Measurements from ENCODE around the gene DGKH. TPM values are rescaled to one million over a fixed set of nuclear protein-coding genes. Genes with fewer than 3 reads are reported as not detected.

DGKH gene
- polyA plus RNA-seq, 2 donors: 1.9 to 2.7 TPM

- peaks cover 0 to 4% of the 10 kb centered on the region in 2 donors for H3K36me3 ChIP-seq (ENCODE audit: control insufficient read depth in 2 of 2, insufficient read depth in 2 of 2, low read length in 1 of 2)
- H3K27me3 ChIP-seq (ENCODE audit: control insufficient read depth in 1 of 2, insufficient read depth in 2 of 2, low read length in 2 of 2): no peaks in the 10 kb centered on the region
- H3K27ac ChIP-seq (ENCODE audit: low read depth in 2 of 2, low read length in 1 of 2): no peak overlapping the region
- H3K9me3 ChIP-seq (ENCODE audit: control insufficient read depth in 2 of 2, insufficient read depth in 1 of 2, low read depth in 1 of 2, low read length in 1 of 2): no peaks in the 10 kb centered on the region
- no peaks in the 10 kb centered on the region for H3K4me1 ChIP-seq (ENCODE audit: control insufficient read depth in 2 of 2, insufficient read depth in 2 of 2, low read length in 1 of 2)
- 88 to 90% methylated on average over 4 of the region's 4 CpGs for WGBS, 2 donors
- no peak overlapping the region for H3K4me3 ChIP-seq (ENCODE audit: low read depth in 1 of 2, low read length in 2 of 2)
Observed at GRCh38 chr13:42168496-42168895, 120.0 kb downstream of the DGKH start.

- H3K4me3 ChIP-seq (ENCODE audit: low read depth in 1 of 2, low read length in 2 of 2): no peak overlapping the region
- 87 to 88% methylated on average over 5 of the region's 5 CpGs for WGBS, 2 donors
- H3K27me3 ChIP-seq (ENCODE audit: control insufficient read depth in 1 of 2, insufficient read depth in 2 of 2, low read length in 2 of 2): no peaks in the 10 kb centered on the region
- H3K4me1 ChIP-seq (ENCODE audit: control insufficient read depth in 2 of 2, insufficient read depth in 2 of 2, low read length in 1 of 2): no peaks in the 10 kb centered on the region
- peaks cover 0 to 4% of the 10 kb centered on the region in 2 donors for H3K36me3 ChIP-seq (ENCODE audit: control insufficient read depth in 2 of 2, insufficient read depth in 2 of 2, low read length in 1 of 2)
- no peak overlapping the region for H3K27ac ChIP-seq (ENCODE audit: low read depth in 2 of 2, low read length in 1 of 2)
- H3K9me3 ChIP-seq (ENCODE audit: control insufficient read depth in 2 of 2, insufficient read depth in 1 of 2, low read depth in 1 of 2, low read length in 1 of 2): no peaks in the 10 kb centered on the region
Observed at GRCh38 chr13:42170029-42170428, 121.6 kb downstream of the DGKH start.

- Histone ChIP-seq H3K27ac (ENCODE audit: low read depth in 2 of 2, low read length in 1 of 2) (no peak overlapping the region), H3K27me3 (ENCODE audit: control insufficient read depth in 1 of 2, insufficient read depth in 2 of 2, low read length in 2 of 2) (no peaks in the 10 kb centered on the region), H3K4me3 (ENCODE audit: low read depth in 1 of 2, low read length in 2 of 2) (no peak overlapping the region), H3K9me3 (ENCODE audit: control insufficient read depth in 2 of 2, insufficient read depth in 1 of 2, low read depth in 1 of 2, low read length in 1 of 2) (no peaks in the 10 kb centered on the region), H3K36me3 (ENCODE audit: control insufficient read depth in 2 of 2, insufficient read depth in 2 of 2, low read length in 1 of 2) (peaks cover 0 to 2% of the 10 kb centered on the region in 2 donors), H3K4me1 (ENCODE audit: control insufficient read depth in 2 of 2, insufficient read depth in 2 of 2, low read length in 1 of 2) (no peaks in the 10 kb centered on the region)
- 91 to 92% methylated on average over 4 of the region's 4 CpGs for WGBS, 2 donors
Observed at GRCh38 chr13:42173789-42174343, 125.4 kb downstream of the DGKH start.

GRCh38 chr13:42174344-42175162 lies 126.1 kb downstream of the DGKH start:
- 65 to 72% methylated on average over 8 of the region's 8 CpGs for WGBS, 2 donors
- no peaks in the 10 kb centered on the region for H3K4me1 ChIP-seq (ENCODE audit: control insufficient read depth in 2 of 2, insufficient read depth in 2 of 2, low read length in 1 of 2)
- H3K9me3 ChIP-seq (ENCODE audit: control insufficient read depth in 2 of 2, insufficient read depth in 1 of 2, low read depth in 1 of 2, low read length in 1 of 2): no peaks in the 10 kb centered on the region
- peaks cover 0 to 2% of the 10 kb centered on the region in 2 donors for H3K36me3 ChIP-seq (ENCODE audit: control insufficient read depth in 2 of 2, insufficient read depth in 2 of 2, low read length in 1 of 2)
- H3K27me3 ChIP-seq (ENCODE audit: control insufficient read depth in 1 of 2, insufficient read depth in 2 of 2, low read length in 2 of 2): no peaks in the 10 kb centered on the region
- no peak overlapping the region for H3K4me3 ChIP-seq (ENCODE audit: low read depth in 1 of 2, low read length in 2 of 2)
- no peak overlapping the region for H3K27ac ChIP-seq (ENCODE audit: low read depth in 2 of 2, low read length in 1 of 2)

- Histone ChIP-seq H3K27me3 (ENCODE audit: control insufficient read depth in 1 of 2, insufficient read depth in 2 of 2, low read length in 2 of 2) (no peaks in the 10 kb centered on the region), H3K4me1 (ENCODE audit: control insufficient read depth in 2 of 2, insufficient read depth in 2 of 2, low read length in 1 of 2) (no peaks in the 10 kb centered on the region), H3K27ac (ENCODE audit: low read depth in 2 of 2, low read length in 1 of 2) (no peak overlapping the region), H3K4me3 (ENCODE audit: low read depth in 1 of 2, low read length in 2 of 2) (no peak overlapping the region), H3K36me3 (ENCODE audit: control insufficient read depth in 2 of 2, insufficient read depth in 2 of 2, low read length in 1 of 2) (peaks cover 0 to under 1% of the 10 kb centered on the region in 2 donors), H3K9me3 (ENCODE audit: control insufficient read depth in 2 of 2, insufficient read depth in 1 of 2, low read depth in 1 of 2, low read length in 1 of 2) (no peaks in the 10 kb centered on the region)
Observed at GRCh38 chr13:42176294-42176693, 127.8 kb downstream of the DGKH start.

GRCh38 chr13:42177189-42177588 lies 128.7 kb downstream of the DGKH start:
- no peak overlapping the region for H3K4me3 ChIP-seq (ENCODE audit: low read depth in 1 of 2, low read length in 2 of 2)
- H3K27ac ChIP-seq (ENCODE audit: low read depth in 2 of 2, low read length in 1 of 2): no peak overlapping the region
- no peaks in the 10 kb centered on the region for H3K27me3 ChIP-seq (ENCODE audit: control insufficient read depth in 1 of 2, insufficient read depth in 2 of 2, low read length in 2 of 2)
- no peaks in the 10 kb centered on the region for H3K4me1 ChIP-seq (ENCODE audit: control insufficient read depth in 2 of 2, insufficient read depth in 2 of 2, low read length in 1 of 2)
- WGBS, 2 donors: 74 to 84% methylated on average over 1 of the region's 1 CpG
- no peaks in the 10 kb centered on the region for H3K9me3 ChIP-seq (ENCODE audit: control insufficient read depth in 2 of 2, insufficient read depth in 1 of 2, low read depth in 1 of 2, low read length in 1 of 2)
- peaks cover 0 to 4% of the 10 kb centered on the region in 2 donors for H3K36me3 ChIP-seq (ENCODE audit: control insufficient read depth in 2 of 2, insufficient read depth in 2 of 2, low read length in 1 of 2)

GRCh38 chr13:42181381-42181953 lies 133.0 kb downstream of the DGKH start:
- 74 to 86% methylated on average over 2 of the region's 2 CpGs for WGBS, 2 donors
- H3K36me3 ChIP-seq (ENCODE audit: control insufficient read depth in 2 of 2, insufficient read depth in 2 of 2, low read length in 1 of 2): peaks cover 0 to 6% of the 10 kb centered on the region in 2 donors
- H3K27me3 ChIP-seq (ENCODE audit: control insufficient read depth in 1 of 2, insufficient read depth in 2 of 2, low read length in 2 of 2): no peaks in the 10 kb centered on the region
- H3K4me3 ChIP-seq (ENCODE audit: low read depth in 1 of 2, low read length in 2 of 2): no peak overlapping the region
- no peaks in the 10 kb centered on the region for H3K9me3 ChIP-seq (ENCODE audit: control insufficient read depth in 2 of 2, insufficient read depth in 1 of 2, low read depth in 1 of 2, low read length in 1 of 2)
- H3K4me1 ChIP-seq (ENCODE audit: control insufficient read depth in 2 of 2, insufficient read depth in 2 of 2, low read length in 1 of 2): no peaks in the 10 kb centered on the region
- H3K27ac ChIP-seq (ENCODE audit: low read depth in 2 of 2, low read length in 1 of 2): no peak overlapping the region

GRCh38 chr13:42189061-42189460 lies 140.6 kb downstream of the DGKH start:
- H3K27ac ChIP-seq (ENCODE audit: low read depth in 2 of 2, low read length in 1 of 2): no peak overlapping the region
- 81 to 87% methylated on average over 7 of the region's 7 CpGs for WGBS, 2 donors
- no peak overlapping the region for H3K4me3 ChIP-seq (ENCODE audit: low read depth in 1 of 2, low read length in 2 of 2)
- H3K4me1 ChIP-seq (ENCODE audit: control insufficient read depth in 2 of 2, insufficient read depth in 2 of 2, low read length in 1 of 2): no peaks in the 10 kb centered on the region
- no peaks in the 10 kb centered on the region for H3K27me3 ChIP-seq (ENCODE audit: control insufficient read depth in 1 of 2, insufficient read depth in 2 of 2, low read length in 2 of 2)
- no peaks in the 10 kb centered on the region for H3K9me3 ChIP-seq (ENCODE audit: control insufficient read depth in 2 of 2, insufficient read depth in 1 of 2, low read depth in 1 of 2, low read length in 1 of 2)
- H3K36me3 ChIP-seq (ENCODE audit: control insufficient read depth in 2 of 2, insufficient read depth in 2 of 2, low read length in 1 of 2): peaks cover 5 to 9% of the 10 kb centered on the region in 2 donors

GRCh38 chr13:42190529-42190928 lies 142.1 kb downstream of the DGKH start:
- H3K36me3 ChIP-seq (ENCODE audit: control insufficient read depth in 2 of 2, insufficient read depth in 2 of 2, low read length in 1 of 2): peaks cover 7 to 9% of the 10 kb centered on the region in 2 donors
- H3K27ac ChIP-seq (ENCODE audit: low read depth in 2 of 2, low read length in 1 of 2): no peak overlapping the region
- WGBS, 2 donors: 89 to 90% methylated on average over 1 of the region's 1 CpG
- no peaks in the 10 kb centered on the region for H3K27me3 ChIP-seq (ENCODE audit: control insufficient read depth in 1 of 2, insufficient read depth in 2 of 2, low read length in 2 of 2)
- H3K9me3 ChIP-seq (ENCODE audit: control insufficient read depth in 2 of 2, insufficient read depth in 1 of 2, low read depth in 1 of 2, low read length in 1 of 2): no peaks in the 10 kb centered on the region
- H3K4me3 ChIP-seq (ENCODE audit: low read depth in 1 of 2, low read length in 2 of 2): no peak overlapping the region
- H3K4me1 ChIP-seq (ENCODE audit: control insufficient read depth in 2 of 2, insufficient read depth in 2 of 2, low read length in 1 of 2): no peaks in the 10 kb centered on the region
